GM12891 (cell line): ENCODE data around the gene HORMAD1.
"Not testable (repeated sequence)": the region's sequence is repeated elsewhere in the genome, so short reads cannot be mapped to it uniquely, and the experiment has no call there.

Experiments used
- DNase-seq: peaks from one replicate; pipeline ENCODE4 v3.0.0; 2011; ENCODE audit warnings: low spot score; ENCODE audit not compliant: insufficient read length
- FAIRE-seq: peaks from 2 replicates; lab custom pipeline; 2011; peaks lifted over from hg19 to GRCh38; lab: Jason Lieb, UNC
- PAX5 ChIP-seq: IDR thresholded peaks from 2 replicates; pipeline ENCODE4 v1.6.1; 2011; ENCODE audit warnings: low read length, moderate library complexity, mild to moderate bottlenecking; ENCODE audit not compliant: insufficient read depth, severe bottlenecking
- POLR2A ChIP-seq: IDR thresholded peaks from 2 replicates; pipeline ENCODE4 v1.6.1; 2011; ENCODE audit warnings: low read depth, low read length, control low read depth
- POLR2AphosphoS5 ChIP-seq: IDR thresholded peaks from 2 replicates; pipeline ENCODE4 v1.6.1; 2011; ENCODE audit warnings: low read depth, low read length, control low read depth
- POU2F2 ChIP-seq: IDR thresholded peaks from 2 replicates; pipeline ENCODE4 v1.6.1; 2011; ENCODE audit warnings: low read depth, mild to moderate bottlenecking, control low read depth, low read length, moderate library complexity
- SPI1 ChIP-seq: IDR thresholded peaks from 2 replicates; pipeline ENCODE4 v1.6.1; 2011; ENCODE audit warnings: low read depth, low read length, control low read depth
- TAF1 ChIP-seq: IDR thresholded peaks from 2 replicates; pipeline ENCODE4 v1.6.1; 2011; ENCODE audit warnings: low read depth, low read length, control low read depth

The HORMAD1 gene

GRCh38 chr1:150749720-150750311 is 29.1 kb upstream of the HORMAD1 start:
- no peak for TF ChIP-seq POLR2A
- no peak for TF ChIP-seq POU2F2
- no peak for TF ChIP-seq TAF1
- TF ChIP-seq PAX5: no peak
- no peak for TF ChIP-seq POLR2AphosphoS5
- no peak for TF ChIP-seq SPI1
- FAIRE-seq (no peak), DNase-seq (no peak)

GRCh38 chr1:150748878-150749719 is 28.4 kb upstream of the HORMAD1 start:
- TF ChIP-seq POU2F2 (no peak), TAF1 (no peak), POLR2A (no peak)
- FAIRE-seq: peak; percentile 48
- DNase-seq: no peak

GRCh38 chr1:150730130-150730721 is 9.5 kb upstream of the HORMAD1 start:
- TF ChIP-seq SPI1 (no peak), PAX5 (no peak), TAF1 (no peak), POU2F2 (no peak), POLR2A (no peak), POLR2AphosphoS5 (no peak)
- FAIRE-seq: no peak
- no peak for DNase-seq

- TF ChIP-seq PAX5 (no peak), TAF1 (no peak), POLR2A (no peak), POLR2AphosphoS5 (no peak), SPI1 (no peak), POU2F2 (no peak)
- no peak for DNase-seq
- no peak for FAIRE-seq
These were observed 3.6 kb upstream of the HORMAD1 start for GRCh38 chr1:150724336-150724735.

DNA sequence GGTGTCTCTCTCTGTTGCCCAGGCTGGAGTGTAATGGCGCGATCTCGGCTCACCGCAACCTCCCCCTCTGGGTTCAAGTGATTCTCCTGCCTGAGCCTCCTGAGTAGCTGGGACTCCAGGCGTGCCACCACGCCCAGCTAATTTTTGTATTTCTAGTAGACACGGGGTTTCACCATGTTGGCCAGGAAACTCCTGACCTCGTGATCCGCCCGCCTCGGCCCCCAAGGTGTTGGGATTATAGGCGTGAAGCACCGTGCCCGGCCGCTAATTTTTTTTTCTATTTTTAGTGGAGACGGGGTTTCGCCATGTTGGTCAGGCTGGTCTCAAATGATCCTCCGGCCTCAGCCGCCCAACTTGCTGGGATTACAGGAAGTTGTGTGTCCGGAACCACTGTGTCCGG is 597 bp downstream of the HORMAD1 start:
- no peak for DNase-seq
- FAIRE-seq: no peak
- TF ChIP-seq POLR2AphosphoS5: no peak
- no peak for TF ChIP-seq POLR2A
- TF ChIP-seq TAF1: no peak
- TF ChIP-seq SPI1: no peak
- TF ChIP-seq POU2F2: no peak
- no peak for TF ChIP-seq PAX5

GRCh38 chr1:150718225-150718891 is 2.3 kb downstream of the HORMAD1 start:
- FAIRE-seq: no peak
- DNase-seq: no peak
- TF ChIP-seq SPI1: no peak
- no peak for TF ChIP-seq POU2F2
- no peak for TF ChIP-seq PAX5
- no peak for TF ChIP-seq POLR2A
- no peak for TF ChIP-seq TAF1
- no peak for TF ChIP-seq POLR2AphosphoS5

DNA sequence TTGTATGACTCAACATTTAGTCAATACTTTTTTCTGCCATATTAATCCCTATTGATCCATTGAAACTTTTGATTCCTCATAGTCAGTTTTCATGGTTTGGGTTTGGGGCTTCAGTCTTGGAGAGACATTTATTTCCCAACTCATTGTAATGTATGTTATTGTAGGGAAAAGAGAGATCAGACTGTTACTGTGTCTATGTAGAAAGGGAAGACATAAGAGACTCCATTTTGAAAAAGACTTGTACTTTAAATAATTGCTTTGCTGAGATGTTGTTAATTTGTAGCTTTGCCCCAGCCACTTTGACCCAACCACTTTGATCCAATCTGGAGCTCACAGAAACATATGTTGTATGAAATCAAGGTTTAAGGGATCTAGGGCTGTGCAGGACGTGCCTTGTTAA is 11.7 kb downstream of the HORMAD1 start:
- not testable (repeated sequence) for DNase-seq, FAIRE-seq

GRCh38 chr1:150708595-150708994 is 12.1 kb downstream of the HORMAD1 start:
- DNase-seq (no peak), FAIRE-seq (peak; percentile 28)
- TF ChIP-seq POU2F2 (peak; percentile 94), PAX5 (no peak)

- FAIRE-seq: no peak
- no peak for TF ChIP-seq TAF1
- no peak for TF ChIP-seq PAX5
- no peak for TF ChIP-seq SPI1
- no peak for TF ChIP-seq POLR2AphosphoS5
- TF ChIP-seq POU2F2: no peak
- no peak for TF ChIP-seq POLR2A
- no peak for DNase-seq
These were observed 14.6 kb downstream of the HORMAD1 start for GRCh38 chr1:150706091-150706490.

GRCh38 chr1:150703427-150703826 is 17.3 kb downstream of the HORMAD1 start:
- no peak for TF ChIP-seq POLR2AphosphoS5
- TF ChIP-seq POU2F2: no peak
- no peak for TF ChIP-seq TAF1
- TF ChIP-seq POLR2A: no peak
- TF ChIP-seq PAX5: no peak
- TF ChIP-seq SPI1: no peak
- FAIRE-seq (peak; percentile 5), DNase-seq (no peak)
